M059J (cell line): Measurements from ENCODE around the gene NTSR1. TPM values are rescaled to one million over a fixed set of nuclear protein-coding genes. Genes with fewer than 3 reads are reported as not detected.

Experiments
- DNase-seq: peaks from one replicate; pipeline ENCODE4 v3.0.0-alpha.2; 2012; ENCODE audit warnings: low read depth
- total RNA-seq: library from RNA; depleted of rRNA; stranded (reverse); fragments of >200 nt; shearing (Covaris generic); gene quantifications from 2 replicates; pipeline ENCODE4 v1.2.3, GENCODE V29; 2014

The NTSR1 gene
- total RNA-seq, 1 experiment from 2014 or later = 0.07 TPM

- DNase-seq = no peak
Observed at GRCh38 chr20:62725596-62726268, 17.1 kb downstream of the NTSR1 start.

- DNase-seq = no peak
Observed at GRCh38 chr20:62726276-62726675, 17.6 kb downstream of the NTSR1 start.

DNA sequence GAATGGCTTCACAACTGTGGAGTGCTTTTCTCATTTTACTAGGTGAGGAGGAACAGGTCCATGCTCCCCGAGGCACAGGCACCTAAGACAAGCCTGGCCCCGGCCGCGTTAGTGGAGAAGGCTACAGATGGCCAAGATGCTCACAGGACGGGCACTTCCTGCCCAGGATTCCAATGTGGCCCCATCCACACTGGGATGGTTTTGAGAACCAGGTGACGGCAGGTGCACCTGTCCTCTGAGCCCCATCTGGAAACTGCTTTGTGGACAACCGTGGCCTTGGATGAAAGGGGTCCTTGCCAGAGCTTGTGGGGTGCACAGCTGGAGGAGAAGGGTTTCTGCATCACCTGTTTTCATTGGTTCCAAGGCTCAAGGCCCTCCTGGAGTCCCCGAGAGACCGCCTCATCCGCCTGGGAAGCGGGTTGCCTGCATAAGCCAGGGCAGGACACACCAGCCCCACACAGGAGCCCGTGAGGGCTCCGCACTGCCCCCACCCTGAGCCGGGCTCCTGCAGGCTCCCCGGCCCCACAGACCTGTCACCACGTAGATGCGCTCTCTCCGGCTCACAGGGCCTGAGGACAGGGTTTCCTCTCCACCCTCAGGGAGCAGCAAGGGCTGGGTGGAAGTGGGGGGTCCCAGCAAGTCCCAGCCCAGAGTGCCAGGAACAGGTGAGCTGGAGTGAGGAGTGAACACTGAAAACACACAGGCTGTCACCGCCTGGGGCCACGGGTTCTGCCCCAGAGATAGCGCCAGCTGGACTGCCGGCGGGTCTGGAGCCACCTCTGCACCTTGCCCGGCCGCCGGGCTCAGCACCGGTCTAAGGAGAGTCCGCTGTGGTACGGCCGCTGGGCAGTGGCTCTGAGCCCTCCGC is 18.3 kb downstream of the NTSR1 start:
- no peak for DNase-seq

- DNase-seq = no peak
Observed at GRCh38 chr20:62727584-62728027, 19.0 kb downstream of the NTSR1 start.

DNA sequence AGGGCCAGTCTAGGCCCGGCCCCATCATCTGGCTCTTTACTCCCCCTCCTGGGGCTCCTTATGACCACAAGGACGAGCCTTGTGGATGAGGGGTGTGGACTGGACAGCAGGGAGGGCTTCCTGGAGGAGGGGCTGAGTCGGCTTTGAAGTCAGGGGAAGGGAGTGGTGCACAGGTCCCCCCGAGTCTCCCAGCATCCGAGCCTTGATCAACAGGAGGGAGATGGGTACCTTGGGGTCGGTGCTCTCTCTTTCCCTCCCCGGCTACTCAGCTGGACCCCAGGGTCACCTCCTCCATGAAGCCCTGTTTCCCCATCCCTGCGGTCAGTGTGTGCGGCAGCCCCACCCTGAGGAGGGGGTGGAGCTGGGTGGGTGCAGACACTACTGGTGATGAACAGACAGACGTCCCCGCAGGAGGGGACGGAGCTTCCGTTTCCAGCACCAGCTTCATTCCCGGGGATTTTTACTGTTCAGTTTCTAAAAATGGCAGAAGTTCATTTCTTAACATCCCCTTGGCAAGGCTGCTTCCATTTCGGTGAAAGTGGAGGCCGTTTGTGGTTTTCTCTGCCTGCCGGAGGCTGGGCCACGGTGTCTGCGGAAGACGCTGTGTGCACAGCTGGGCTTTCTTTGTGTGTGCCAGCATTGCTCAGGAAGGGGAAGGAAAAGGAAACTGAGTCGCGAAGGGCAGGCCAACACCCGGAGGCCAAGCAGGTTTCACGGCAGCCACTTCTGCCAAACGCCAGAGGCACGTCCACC is 19.6 kb downstream of the NTSR1 start:
- no peak for DNase-seq

DNA sequence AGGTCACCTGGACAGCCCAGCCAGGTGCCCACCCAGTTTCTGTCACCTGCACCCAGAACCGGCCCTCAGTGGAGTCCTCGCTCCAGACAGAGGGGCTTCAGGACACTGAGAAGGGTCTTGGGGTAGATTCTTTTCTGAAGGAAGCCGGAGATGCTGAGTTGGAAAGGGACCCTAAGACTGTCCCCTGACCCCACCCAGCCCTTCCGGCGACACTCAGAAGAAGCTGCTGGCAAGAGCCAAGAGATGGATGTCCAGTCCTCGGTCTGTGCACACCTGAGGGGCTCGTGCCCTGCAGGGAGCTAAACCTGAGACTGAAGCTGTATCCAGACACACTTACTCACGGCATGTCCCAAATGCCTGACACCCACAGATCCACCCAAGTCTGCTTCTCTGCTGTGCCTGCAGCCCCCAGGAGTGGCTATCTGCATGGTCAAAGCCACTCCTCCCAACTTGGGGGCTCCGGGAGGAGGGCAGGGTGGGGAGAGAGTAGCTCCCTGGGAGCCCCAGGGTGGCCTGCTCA is 20.2 kb downstream of the NTSR1 start:
- DNase-seq = no peak

GRCh38 chr20:62730481-62730880 is 21.8 kb downstream of the NTSR1 start:
- no peak for DNase-seq

GRCh38 chr20:62732031-62732760 is 23.6 kb downstream of the NTSR1 start:
- no peak for DNase-seq

- DNase-seq = no peak
Observed at GRCh38 chr20:62732842-62733525, 24.3 kb downstream of the NTSR1 start.

DNA sequence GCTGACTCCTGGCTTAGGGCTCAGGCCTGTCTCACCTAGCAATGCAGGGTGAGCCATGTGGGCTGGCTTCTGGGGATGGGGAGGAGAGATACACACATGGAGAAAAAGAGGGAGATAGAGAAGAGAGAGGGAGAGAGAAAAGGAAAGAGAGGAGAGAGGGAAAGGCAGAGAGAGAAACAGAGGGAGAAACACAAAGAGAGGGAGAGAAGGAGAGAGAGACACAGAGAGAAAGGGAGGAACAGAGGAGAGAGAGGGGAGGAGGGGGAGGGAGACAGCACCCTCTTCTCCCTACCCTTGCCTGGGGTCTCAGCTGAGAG is 24.8 kb downstream of the NTSR1 start:
- DNase-seq = no peak

DNA sequence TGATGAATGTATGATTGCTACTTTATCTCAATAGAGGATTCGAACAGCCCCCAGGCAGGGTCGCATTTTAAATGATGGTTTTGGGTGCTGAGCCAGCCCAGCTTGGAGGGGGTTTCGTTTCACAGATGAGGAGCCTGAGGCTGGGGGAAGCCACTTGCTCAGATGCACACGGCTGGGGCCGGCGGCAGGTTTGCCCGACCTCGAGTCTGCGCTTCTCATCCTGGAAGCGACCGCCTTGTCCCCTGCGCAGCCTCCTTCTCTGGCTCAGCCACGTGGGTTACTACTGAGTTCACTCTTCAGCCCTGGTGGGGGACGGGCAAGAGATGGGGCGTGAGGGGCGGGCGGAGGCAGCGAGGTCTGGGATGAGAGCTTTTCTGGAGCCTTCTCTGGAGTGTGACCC is 25.3 kb downstream of the NTSR1 start:
- DNase-seq = no peak

DNA sequence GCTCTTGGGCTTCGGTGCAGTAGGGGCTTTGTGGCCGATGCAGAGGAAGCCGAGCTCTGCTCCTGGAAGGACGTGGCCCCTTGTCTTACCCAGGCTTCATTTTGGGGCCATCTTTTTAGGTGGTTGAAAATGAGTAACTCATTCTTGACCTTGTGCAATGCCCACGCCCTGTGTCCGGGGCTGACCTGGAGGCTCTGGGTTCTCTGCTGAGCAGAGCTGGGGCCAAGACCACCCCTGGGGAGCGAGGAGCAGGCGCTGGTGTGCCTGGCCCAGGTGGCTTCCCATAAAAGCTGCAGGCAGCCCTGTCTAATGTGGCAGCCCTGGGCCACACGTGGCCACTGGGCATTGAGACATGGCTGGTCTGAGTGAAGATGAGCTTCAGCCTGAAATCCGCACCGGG is 25.7 kb downstream of the NTSR1 start:
- no peak for DNase-seq

DNA sequence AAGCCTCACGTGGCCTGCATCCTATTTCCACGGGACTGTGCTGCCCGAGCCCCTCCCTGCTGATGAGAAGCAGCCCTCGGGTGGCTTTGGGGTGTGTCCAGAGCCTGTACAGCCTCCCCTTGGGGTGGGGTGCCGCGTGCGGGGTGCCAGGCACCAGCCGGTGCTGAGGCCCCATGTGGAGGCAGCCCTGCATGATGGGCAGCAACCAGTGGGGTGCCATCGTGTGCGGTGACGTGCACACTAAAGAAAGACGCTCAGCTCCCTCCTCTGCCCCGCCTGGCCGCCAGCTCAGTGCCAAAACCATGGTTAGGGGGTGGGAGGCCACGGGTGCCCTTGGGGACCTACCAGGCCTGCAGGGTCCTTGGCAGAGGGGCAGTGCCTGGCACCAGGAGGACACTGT is 26.2 kb downstream of the NTSR1 start:
- no peak for DNase-seq

DNA sequence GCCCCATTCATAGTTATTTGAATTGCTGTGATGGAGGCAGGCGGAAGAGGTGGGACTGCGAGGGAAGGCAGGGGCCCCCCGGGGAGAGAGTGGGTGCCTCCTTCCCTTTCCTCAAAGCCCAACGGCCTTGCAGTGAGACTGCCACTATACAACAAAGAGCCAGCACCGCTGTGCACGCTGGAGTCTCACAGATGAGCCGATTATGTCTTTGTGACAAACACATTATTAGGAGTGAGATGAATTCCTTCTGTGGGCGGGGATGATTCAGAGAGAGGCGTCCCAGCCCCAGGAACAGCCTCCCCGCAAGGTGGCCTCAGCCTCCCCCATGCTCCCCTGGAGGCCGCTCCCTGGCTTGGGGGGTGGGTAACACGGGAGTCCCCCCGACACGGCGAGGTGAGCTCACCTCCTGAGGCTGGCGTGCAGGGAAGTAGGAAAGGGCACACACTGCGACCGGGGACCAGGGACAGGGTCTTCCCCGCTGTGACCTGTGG is 26.7 kb downstream of the NTSR1 start:
- DNase-seq = no peak

- DNase-seq = no peak
Observed at GRCh38 chr20:62736026-62736406, 27.4 kb downstream of the NTSR1 start.

DNA sequence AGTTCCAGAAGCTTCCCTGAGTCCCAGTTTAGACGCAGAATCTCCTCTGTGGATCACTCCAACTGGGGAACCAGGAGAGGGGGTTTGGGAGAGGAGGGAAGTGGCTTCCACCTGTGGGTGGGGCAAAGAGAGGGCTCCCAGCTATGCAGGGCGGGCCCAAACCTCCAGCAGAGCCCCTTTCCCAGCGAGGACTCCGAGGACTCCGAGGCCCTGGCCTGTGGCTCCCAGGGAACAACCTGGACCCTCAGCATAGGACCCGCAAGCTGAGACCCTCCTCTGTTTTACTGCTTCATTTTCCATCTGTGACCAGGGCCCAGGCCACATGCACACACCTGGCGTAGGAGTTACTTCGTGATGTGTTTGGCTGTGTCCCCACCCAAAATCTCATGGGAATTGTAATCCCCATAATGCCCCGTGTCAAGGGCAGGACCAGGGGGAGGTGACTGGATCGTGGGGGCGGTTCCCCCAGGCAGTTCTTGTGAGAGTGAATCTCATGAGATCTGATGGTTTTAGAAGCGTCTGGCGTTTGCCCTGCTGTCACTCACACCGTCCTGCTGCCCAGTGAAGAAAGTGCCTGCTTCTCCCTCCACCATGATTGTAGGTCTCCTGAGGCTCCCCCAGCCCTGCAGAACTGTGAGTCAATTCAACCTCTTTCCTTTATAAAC is 27.9 kb downstream of the NTSR1 start:
- no peak for DNase-seq

- no peak for DNase-seq
Observed at GRCh38 chr20:62737271-62737811, 28.7 kb downstream of the NTSR1 start.

DNA sequence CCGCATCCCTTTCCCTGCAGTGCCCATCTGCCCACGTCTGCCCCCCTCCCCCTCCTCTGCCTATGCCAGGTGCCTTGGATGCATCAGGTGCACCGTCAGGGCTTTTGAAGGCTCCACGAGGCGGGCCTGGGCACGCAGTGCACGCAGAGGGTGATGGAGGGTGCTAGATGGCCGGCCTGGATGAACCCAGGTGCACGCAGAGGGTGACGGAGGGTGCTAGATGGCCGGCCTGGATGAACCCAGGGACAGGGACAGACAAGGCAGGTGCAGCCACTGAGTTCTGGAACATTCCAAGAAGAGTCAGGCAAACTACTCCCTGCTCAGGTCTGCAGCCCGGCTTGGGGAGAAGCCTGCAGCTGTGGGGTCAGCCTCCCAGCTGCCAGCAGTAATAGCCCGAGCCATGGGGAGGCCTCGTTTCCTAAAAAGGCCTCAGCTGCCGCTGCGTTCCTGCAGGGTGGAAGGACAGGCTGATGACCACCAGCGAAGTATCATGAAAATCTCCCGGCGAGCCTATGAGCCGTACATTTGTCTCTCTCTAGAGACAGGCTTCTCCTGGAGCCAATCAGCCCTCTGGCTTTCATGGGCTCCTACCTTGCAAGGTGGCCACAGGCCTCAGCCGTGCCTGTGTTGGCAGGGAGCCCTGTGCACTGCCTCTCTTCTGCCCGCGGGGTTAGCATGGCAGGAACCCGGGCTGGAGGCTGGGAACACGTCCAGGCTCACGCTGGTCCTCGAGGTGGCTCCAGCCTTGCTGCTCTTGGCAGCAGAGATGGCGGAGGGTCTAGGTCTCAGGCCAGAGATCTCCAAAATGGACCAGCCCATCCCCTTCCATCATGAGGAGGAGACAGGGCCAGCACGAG is 29.6 kb downstream of the NTSR1 start:
- DNase-seq = peak; percentile 45

GRCh38 chr20:62739067-62739466 is 30.4 kb downstream of the NTSR1 start:
- no peak for DNase-seq
